Smooth muscle cell (in vitro differentiated cells): ENCODE measurements around the gene TDRD1. TPM values are rescaled to one million over a fixed set of nuclear protein-coding genes. Genes with fewer than 3 reads are reported as not detected.

Experiments used
- DNase-seq: peaks from one replicate; lab custom pipeline; 2025; ENCODE audit not compliant: unreplicated experiment; lab: John Stamatoyannopoulos, UW
- H2AFZ ChIP-seq: fragments of 200-600 bp; sonication (generic); 2 replicates; pipeline ENCODE4 v1.6.0; 2016; ENCODE audit warnings: antibody characterized with exemption, low read depth, mild to moderate bottlenecking
- H3F3A ChIP-seq: fragments of 200-600 bp; sonication (generic); 2 replicates; pipeline ENCODE4 v1.6.0; 2017; ENCODE audit warnings: antibody characterized with exemption, low read depth
- H3K27ac ChIP-seq: fragments of 200-600 bp; sonication (generic); 2 replicates; pipeline ENCODE4 v1.5.1; 2016; ENCODE audit warnings: low read depth, mild to moderate bottlenecking
- H3K27me3 ChIP-seq: fragments of 200-600 bp; sonication (generic); 2 replicates; pipeline ENCODE4 v1.6.1; 2016; ENCODE audit warnings: low read depth, mild to moderate bottlenecking
- H3K36me3 ChIP-seq: fragments of 200-600 bp; sonication (generic); 2 replicates; pipeline ENCODE4 v1.5.1; 2016; ENCODE audit warnings: low read depth
- H3K4me1 ChIP-seq: fragments of 200-600 bp; sonication (generic); 2 replicates; pipeline ENCODE4 v1.5.1; 2016; ENCODE audit warnings: low read depth
- H3K4me2 ChIP-seq: fragments of 200-600 bp; sonication (generic); 2 replicates; pipeline ENCODE4 v1.6.0; 2016; ENCODE audit warnings: mild to moderate bottlenecking
- H3K4me3 ChIP-seq: fragments of 200-600 bp; sonication (generic); 2 replicates; pipeline ENCODE4 v1.5.1; 2016; ENCODE audit warnings: mild to moderate bottlenecking
- H3K79me2 ChIP-seq: fragments of 200-600 bp; sonication (generic); 2 replicates; pipeline ENCODE4 v1.6.0; 2016; ENCODE audit warnings: low read depth, mild to moderate bottlenecking
- H3K9ac ChIP-seq: fragments of 200-600 bp; sonication (generic); 2 replicates; pipeline ENCODE4 v1.6.0; 2016; ENCODE audit warnings: low read depth
- H3K9me3 ChIP-seq: fragments of 200-600 bp; sonication (generic); replicated peaks from 2 replicates; pipeline ENCODE4 v1.5.1; 2016; ENCODE audit warnings: low read depth
- H4K20me1 ChIP-seq: fragments of 200-600 bp; sonication (generic); 2 replicates; pipeline ENCODE4 v1.6.0; 2016; ENCODE audit warnings: low read depth
- WGBS: methylation state at CpG from one replicate; pipeline ENCODE4 v1.1.7; 2016; ENCODE audit warnings: low lambda C conversion rate; 5-methylcytosine and 5-hydroxymethylcytosine counted together
- polyA plus RNA-seq: library from polyadenylated mRNA; unstranded; fragments of >200 nt; fragmentation: Nextera tagmentation; extraction: Ambion mirVana; gene quantifications from 2 replicates; pipeline ENCODE4 v1.2.1, GENCODE V29; 2016
- total RNA-seq: library from RNA; depleted of rRNA; stranded (reverse); fragments of >200 nt; gene quantifications from 2 replicates; pipeline ENCODE4 v1.2.3, GENCODE V29; 2014
- TF ChIP-seq, protein P1 (sequence below): fragments of 200-600 bp; sonication (generic); IDR thresholded peaks from 2 replicates; pipeline ENCODE4 v1.5.1; 2017; ENCODE audit warnings: borderline replicate concordance, mild to moderate bottlenecking, antibody characterized with exemption; ENCODE audit not compliant: insufficient read depth, poor library complexity, severe bottlenecking

The TDRD1 gene
- total and polyA plus RNA-seq, 2 experiments from 2014 or later, result not detected

GRCh38 chr10:114208351-114208750 lies 29.2 kb downstream of the TDRD1 start:
- peaks cover 4% of the 10 kb centered on the region for H3K27me3 ChIP-seq
- H3K27ac ChIP-seq, result no peak overlapping the region
- WGBS, result 76% methylated on average over 2 of the region's 2 CpGs
- no peak overlapping the region for H3K9ac ChIP-seq
- H3K4me2 ChIP-seq, result no peak overlapping the region
- H3K36me3 ChIP-seq, result no peaks in the 10 kb centered on the region
- H3K79me2 ChIP-seq, result no peaks in the 10 kb centered on the region
- no peak overlapping the region for H2AFZ ChIP-seq
- H4K20me1 ChIP-seq, result no peaks in the 10 kb centered on the region
- TF ChIP-seq, protein P1, sequence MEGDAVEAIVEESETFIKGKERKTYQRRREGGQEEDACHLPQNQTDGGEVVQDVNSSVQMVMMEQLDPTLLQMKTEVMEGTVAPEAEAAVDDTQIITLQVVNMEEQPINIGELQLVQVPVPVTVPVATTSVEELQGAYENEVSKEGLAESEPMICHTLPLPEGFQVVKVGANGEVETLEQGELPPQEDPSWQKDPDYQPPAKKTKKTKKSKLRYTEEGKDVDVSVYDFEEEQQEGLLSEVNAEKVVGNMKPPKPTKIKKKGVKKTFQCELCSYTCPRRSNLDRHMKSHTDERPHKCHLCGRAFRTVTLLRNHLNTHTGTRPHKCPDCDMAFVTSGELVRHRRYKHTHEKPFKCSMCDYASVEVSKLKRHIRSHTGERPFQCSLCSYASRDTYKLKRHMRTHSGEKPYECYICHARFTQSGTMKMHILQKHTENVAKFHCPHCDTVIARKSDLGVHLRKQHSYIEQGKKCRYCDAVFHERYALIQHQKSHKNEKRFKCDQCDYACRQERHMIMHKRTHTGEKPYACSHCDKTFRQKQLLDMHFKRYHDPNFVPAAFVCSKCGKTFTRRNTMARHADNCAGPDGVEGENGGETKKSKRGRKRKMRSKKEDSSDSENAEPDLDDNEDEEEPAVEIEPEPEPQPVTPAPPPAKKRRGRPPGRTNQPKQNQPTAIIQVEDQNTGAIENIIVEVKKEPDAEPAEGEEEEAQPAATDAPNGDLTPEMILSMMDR, result no peak
- H3K4me3 ChIP-seq, result no peak overlapping the region
- no peak for DNase-seq
- no peaks in the 10 kb centered on the region for H3F3A ChIP-seq
- H3K4me1 ChIP-seq, result peaks cover 5% of the 10 kb centered on the region
- no peaks in the 10 kb centered on the region for H3K9me3 ChIP-seq

- Histone ChIP-seq H4K20me1 (no peaks in the 10 kb centered on the region), H3K4me3 (no peak overlapping the region), H3K4me1 (peaks cover 5% of the 10 kb centered on the region), H3K36me3 (no peaks in the 10 kb centered on the region), H3K27me3 (peaks cover 2% of the 10 kb centered on the region), H3K9ac (no peak overlapping the region), H3F3A (no peaks in the 10 kb centered on the region), H3K9me3 (no peaks in the 10 kb centered on the region), H2AFZ (no peak overlapping the region), H3K79me2 (no peaks in the 10 kb centered on the region), H3K27ac (no peak overlapping the region), H3K4me2 (no peak overlapping the region)
- WGBS, result 93% methylated on average over 2 of the region's 2 CpGs
- TF ChIP-seq, protein P1, result no peak
- DNase-seq, result no peak
Observed at GRCh38 chr10:114212153-114212552, 33.0 kb downstream of the TDRD1 start.

- H3F3A ChIP-seq, result no peaks in the 10 kb centered on the region
- H4K20me1 ChIP-seq, result no peaks in the 10 kb centered on the region
- H3K4me2 ChIP-seq, result no peak overlapping the region
- no peak overlapping the region for H2AFZ ChIP-seq
- TF ChIP-seq, protein P1, result no peak
- 94% methylated on average over 1 of the region's 1 CpG for WGBS
- DNase-seq, result no peak
- no peaks in the 10 kb centered on the region for H3K79me2 ChIP-seq
- no peak overlapping the region for H3K27ac ChIP-seq
- H3K9ac ChIP-seq, result no peak overlapping the region
- no peak overlapping the region for H3K4me3 ChIP-seq
- no peaks in the 10 kb centered on the region for H3K36me3 ChIP-seq
- H3K9me3 ChIP-seq, result no peaks in the 10 kb centered on the region
- no peaks in the 10 kb centered on the region for H3K4me1 ChIP-seq
- H3K27me3 ChIP-seq, result peaks cover 14% of the 10 kb centered on the region
Observed at GRCh38 chr10:114215033-114215432, 35.9 kb downstream of the TDRD1 start.

GRCh38 chr10:114220281-114220680 lies 41.1 kb downstream of the TDRD1 start:
- peaks cover 14% of the 10 kb centered on the region for H3K27me3 ChIP-seq
- TF ChIP-seq, protein P1, result no peak
- 86% methylated on average over 2 of the region's 2 CpGs for WGBS
- H3K4me3 ChIP-seq, result no peak overlapping the region
- no peak overlapping the region for H3K9ac ChIP-seq
- H3K79me2 ChIP-seq, result no peaks in the 10 kb centered on the region
- no peak overlapping the region for H2AFZ ChIP-seq
- H3F3A ChIP-seq, result no peaks in the 10 kb centered on the region
- no peaks in the 10 kb centered on the region for H3K36me3 ChIP-seq
- DNase-seq, result no peak
- no peak overlapping the region for H3K27ac ChIP-seq
- no peak overlapping the region for H3K4me2 ChIP-seq
- no peaks in the 10 kb centered on the region for H3K9me3 ChIP-seq
- H4K20me1 ChIP-seq, result no peaks in the 10 kb centered on the region
- H3K4me1 ChIP-seq, result no peaks in the 10 kb centered on the region
